Stimulated activated CD4-positive, alpha-beta T cell treated with anti-CD3 and anti-CD28 coated beads, Interleukin-2, amount 100 ng/mL, for 24 hours (primary cell): Measurements from ENCODE around the gene CARF.

Source experiments
- DNase-seq, 2 donors: peaks; one replicate each; pipeline ENCODE4 v3.0.0-alpha.2; 2020

Gene CARF

DNA sequence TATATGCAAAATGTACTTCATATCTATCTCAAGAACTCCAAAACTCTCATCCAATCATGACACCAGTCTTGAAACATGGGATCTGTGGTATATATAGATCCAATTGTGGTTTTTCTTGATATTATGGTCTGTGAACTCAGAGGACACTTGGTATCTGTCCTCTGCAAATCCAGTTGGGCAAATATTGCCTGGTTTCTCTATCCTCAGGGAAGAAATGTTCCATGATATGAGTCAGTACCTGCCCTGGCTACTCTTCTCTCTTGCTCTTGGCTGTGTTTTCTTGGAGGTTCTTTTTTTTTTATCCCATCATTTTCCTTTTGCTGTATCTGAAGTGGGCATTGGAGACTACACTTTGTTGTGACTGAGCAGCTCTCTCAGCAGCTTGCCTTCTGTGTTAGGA lies 113.5 kb downstream of the CARF start:
- DNase-seq = no peak

DNA sequence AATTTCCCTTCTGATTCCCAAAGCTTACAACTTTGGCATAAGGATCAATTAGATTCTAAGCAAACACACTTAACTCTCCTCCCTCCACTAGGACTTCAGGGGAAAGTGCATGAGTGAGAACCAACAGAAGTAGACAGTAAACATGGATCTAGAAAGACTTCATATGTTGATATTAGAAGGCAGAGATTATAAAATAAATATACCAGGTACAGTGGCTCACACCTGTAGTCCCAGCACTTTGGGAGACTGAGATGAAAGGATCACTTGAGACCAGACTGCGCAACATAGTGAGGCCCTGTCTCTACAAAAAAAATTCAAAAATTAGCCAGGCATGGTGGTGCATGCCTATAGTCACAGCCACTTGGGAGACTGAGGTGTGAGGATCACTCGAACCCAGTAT lies 118.5 kb downstream of the CARF start:
- no peak for DNase-seq

DNA sequence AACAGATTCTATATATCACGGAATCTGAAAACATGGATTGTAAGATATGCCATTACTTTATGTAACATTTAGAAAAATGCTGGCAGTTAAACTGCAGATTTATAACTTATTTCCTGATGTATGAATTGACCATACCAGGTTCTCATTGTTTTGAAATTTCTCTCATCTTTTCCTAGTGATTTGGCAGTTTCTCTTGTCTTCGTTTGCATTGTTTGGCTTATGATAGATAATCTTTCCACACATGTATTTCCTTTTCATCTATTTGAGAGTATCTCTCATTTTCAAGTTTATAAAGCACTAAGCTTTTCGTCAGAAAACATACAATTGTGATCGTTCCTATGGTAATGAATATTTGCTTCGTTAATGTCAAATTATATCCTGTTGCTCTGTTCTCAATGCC lies 118.9 kb downstream of the CARF start:
- DNase-seq = no peak

DNA sequence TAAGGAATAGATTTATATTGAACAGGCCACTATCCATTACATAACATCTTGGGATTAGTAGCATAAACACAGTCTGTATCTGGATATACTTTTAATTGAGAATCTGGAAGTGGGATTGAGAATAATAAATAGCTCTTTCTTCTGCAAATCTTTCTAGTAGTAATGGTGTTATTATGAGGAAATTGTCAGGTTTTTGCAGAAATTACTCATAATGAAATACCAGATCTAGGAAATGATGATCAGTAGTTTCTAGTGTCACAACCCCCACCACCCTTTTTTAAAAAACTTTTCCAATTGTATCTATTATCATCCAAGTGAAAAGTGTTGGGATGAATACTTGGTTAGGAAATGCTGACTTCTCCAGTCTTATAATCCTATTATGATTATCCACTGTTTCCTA lies 121.3 kb downstream of the CARF start:
- DNase-seq = no peak

DNA sequence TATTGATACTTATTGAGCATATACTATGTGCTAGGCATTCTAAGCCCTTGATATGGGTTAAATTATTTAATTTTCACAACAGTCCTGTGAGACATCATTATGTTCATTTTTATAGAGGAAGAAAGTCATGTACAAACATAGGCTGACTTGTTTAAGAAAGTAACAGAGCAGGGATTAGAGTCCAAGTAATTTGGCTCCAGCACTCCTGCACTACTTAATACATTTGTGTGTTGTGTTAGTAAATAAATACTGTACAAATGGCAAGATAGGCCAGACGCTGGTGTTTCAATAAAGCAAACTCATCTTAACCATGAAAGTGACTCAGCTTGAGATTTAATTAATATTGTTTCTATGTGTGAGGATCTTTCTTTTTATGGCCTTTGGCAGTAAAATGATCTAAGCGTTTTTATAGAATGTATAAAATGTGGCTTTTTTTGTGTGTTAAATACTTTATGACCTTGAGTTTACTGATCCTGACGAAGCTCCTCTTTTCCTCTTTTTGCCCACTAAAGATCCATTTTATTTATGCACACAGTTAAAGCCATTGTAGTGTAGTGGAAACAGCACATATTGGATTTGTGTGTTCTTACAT lies 123.9 kb downstream of the CARF start:
- DNase-seq = no peak
